GM18520 (cell line): ENCODE results near the gene TSPAN31.

Experiments
- ATAC-seq: cut with Tn5 transposase; IDR thresholded peaks from one replicate; pipeline ENCODE4 v1.9.1; 2021; ENCODE audit not compliant: unreplicated experiment

TSPAN31 gene

DNA sequence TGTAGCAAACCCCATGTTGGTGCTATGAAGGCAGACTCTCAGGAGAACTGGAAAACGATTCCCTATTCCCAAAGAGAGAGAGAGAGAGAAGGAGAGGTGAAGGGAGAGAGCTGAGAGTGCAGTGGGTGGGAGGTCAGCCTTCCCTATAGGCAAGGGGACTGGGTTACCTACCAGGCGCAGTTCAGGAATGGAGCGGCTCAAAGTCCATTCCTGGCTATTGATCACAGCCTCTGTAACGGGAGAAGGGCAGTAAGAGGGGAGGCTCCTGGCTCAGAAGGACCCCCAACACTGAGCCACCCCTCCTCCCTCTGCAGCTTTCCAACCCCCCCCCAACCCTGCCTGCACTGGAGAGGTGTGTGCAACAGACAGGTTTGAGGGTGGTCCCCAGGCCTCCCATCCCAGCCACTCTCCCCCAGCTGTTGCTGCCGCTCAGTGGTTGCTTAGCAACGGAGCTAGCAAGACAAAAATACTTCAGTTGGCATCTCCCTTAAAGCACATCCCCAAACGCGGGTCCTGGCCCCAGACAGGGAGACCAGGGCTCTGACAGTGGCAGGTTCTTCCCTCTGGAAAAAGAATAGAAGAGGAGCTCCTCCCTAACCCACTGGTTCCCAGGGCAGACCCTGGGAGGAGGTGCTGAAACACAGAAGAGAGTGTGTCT, 9.5 kb upstream of the TSPAN31 start:
- ATAC-seq = no peak

DNA sequence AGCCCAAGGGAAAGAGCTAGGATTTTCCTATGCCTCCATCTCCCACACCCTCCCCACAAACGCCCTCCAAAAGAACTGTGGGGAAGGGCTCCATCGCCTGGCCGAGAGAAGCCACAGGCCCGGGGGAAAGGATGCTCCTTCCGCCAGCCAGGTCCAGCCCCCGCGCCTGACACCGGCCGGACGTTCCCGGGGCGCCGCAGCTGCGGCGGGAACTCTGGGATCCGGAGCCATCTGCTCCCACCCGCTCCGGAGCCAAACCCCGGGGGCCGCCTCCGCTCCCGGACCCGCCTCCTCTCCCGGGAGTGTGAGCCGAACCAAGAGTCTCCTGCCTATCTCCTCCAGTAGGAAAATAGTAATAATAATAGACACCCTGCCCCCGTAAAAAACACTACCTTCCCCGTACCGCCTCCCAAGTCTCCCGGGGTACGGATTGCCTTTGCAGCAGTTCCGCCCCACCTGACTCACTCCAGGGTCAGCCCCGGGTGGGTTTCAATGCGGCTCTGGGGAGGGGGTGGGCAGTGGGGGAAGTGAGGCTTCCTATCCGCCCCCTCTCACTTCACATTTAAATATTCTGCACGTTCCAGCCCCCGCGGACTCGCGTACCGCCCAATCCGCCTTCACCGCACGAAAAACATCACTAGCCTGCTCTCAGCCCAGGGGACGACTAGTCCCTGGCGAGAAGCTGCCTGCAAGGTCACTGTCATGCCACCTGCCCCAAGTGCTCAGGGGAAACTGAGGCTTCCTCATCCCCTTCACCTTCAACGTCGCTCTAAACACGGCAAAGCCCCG, 8.7 kb upstream of the TSPAN31 start:
- ATAC-seq = no peak

DNA sequence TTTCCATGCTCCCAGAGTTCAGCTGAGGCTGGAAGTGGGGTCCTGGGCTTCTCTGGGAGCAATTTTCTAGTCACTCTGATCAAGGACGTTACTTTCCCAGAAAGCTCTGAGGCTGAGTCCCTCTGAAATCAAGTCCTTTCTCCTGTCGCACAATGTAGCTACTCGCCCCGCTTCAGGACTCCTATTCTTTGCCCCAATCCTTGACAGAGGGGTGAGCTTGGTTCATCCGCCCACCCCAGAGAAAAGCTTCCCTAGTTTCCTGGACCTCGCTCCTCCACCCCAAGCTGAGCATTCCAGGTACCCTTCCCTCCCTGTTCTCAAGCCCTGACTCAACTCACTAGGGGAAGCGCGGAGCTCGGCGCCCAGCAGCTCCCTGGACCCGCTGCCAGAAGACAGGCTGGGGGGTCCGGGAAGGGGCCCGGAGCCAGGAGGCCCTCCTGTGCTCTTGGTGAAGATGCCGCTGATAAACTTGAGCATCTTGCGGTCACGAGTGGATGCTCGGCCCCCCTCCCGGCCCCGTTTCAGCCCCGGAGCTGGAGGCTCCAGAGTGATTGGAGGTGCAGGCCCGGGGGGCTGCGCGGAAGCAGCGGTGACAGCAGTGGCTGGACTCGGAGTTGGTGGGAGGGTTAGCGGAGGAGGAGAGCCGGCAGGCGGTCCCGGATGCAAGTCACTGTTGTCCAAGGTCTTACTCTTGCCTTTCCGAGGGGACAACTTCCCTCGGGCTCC, 7.9 kb upstream of the TSPAN31 start:
- ATAC-seq = no peak

DNA sequence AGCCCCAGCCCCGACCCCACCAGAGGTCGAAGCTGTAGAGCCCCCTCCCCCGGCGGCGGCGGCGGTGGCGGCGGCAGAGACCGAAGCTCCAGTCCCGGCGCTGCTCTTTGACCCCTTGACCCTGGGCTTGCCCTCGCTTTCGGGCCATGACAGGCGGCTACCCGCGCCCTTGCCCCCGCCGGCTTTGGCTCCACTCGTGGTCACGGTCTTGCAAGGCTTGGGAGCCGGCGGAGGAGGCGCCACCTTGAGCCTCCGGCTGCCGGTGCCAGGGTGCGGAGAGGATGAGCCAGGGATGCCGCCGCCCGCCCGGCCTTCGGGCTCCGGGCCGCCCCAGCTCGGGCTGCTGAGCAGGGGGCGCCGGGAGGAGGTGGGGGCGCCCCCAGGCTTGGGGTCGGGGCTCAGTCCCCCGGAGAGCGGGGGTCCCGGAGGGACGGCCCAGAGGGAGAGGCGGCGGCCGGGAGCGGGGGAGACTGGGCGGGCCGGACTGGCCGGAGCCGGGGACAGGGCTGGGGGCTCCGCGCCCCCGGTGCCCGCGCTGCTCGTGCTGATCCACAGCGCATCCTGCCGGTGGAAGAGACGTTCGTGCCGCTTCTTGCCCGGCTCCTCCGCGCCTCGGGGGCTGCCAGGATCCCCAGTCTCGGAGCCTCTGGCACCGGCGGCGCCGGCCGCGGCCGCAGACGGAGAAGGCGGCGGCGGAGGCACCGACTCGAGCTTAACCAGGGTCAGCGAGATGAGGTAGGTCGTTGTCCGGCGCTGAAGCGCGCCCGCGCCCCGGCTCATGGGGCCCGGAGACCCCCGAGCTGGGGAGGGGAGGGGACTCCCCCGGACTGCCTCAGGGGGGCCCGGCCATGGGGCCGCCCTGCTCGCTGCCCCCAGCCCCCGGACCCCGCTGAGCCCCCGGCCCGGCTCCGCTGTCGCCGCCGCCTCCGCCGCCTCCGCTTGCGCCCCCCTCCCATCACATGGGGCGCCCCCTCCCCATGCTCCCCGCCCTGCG, 7.1 kb upstream of the TSPAN31 start:
- no peak for ATAC-seq

DNA sequence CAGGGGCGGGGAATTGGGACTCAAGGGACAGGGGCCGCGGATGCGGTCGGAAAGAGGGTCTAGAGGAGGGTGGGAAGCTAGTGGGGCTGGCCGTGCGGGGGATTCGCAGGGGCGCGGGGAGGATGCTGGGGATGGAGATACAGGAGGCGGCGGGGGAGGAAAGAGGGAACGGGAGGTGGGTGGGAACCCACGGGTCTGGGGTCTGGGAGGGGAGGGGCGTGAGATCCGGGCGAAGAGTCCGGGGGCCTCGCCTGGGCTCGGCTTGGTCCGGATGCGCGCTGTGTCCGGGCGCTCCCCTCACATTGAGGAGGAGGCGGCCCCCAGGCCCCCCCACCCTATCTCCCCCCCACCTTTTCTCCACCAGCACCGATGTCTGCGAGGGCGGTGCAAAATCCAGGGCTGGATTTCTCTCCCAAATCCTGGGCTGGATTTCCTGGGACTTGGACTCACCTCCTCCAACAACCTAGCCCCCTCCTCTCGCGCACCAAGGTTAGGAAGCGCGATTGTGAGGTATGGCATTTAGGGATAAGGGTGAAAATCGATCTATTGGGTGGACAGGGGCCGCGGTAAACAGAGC, 6.1 kb upstream of the TSPAN31 start, which contains the start of gene AGAP2:
AGAP2 (minus strand) TSS at position 82 of the 577 bp plus-strand sequence. CDS start 496 bp downstream, outside the sequence.
- no peak for ATAC-seq

DNA sequence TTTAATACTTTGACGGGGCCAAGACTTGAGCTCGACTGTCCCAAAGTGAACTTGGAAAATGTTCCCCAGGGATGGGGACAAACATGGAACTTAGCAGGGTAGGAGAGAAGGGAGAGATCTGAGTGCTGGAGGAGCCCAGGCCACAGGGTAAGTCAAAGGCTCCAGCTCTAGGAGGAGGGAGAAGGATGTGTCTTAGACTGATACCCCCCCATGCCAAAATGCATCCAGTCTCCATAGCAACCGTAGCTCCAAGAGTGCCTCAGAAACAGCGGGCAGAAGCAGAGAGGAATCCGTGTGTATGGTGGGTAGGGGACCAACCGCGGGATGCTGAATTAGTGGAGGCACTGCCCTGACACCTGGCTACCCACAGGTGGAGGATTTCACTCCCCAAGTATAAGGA, 5.5 kb upstream of the TSPAN31 start:
- no peak for ATAC-seq

DNA sequence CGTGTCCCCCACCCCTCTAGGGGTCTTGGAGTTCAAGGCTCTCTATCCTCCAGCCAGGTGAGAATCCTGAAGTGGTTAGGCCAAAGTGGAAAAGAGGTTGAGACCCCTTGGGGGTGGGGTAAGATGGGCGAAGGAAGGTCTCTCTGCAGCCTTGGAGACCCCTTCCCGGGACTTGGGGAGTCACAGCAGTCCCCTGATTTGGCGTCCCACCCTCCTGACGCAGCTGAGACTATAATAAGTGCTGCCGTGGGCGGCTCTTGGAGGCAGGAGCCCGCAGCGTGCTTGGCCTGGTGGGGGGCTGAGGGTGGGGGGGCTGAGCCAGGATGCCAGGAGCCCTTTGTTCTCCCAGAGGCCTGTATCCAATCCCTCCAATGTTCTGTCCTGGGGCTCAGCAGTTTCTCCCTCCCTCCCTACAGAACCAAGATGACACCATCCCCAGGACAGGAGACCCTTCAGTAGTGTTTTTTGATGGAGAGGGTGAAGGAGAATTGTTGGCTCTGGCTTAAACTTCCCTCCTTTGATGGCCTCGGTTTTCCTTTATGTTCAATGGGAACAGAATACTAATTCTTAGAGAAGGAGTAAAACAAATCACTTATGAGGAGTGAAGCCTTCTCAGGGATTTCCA, 4.8 kb upstream of the TSPAN31 start:
- ATAC-seq = no peak

DNA sequence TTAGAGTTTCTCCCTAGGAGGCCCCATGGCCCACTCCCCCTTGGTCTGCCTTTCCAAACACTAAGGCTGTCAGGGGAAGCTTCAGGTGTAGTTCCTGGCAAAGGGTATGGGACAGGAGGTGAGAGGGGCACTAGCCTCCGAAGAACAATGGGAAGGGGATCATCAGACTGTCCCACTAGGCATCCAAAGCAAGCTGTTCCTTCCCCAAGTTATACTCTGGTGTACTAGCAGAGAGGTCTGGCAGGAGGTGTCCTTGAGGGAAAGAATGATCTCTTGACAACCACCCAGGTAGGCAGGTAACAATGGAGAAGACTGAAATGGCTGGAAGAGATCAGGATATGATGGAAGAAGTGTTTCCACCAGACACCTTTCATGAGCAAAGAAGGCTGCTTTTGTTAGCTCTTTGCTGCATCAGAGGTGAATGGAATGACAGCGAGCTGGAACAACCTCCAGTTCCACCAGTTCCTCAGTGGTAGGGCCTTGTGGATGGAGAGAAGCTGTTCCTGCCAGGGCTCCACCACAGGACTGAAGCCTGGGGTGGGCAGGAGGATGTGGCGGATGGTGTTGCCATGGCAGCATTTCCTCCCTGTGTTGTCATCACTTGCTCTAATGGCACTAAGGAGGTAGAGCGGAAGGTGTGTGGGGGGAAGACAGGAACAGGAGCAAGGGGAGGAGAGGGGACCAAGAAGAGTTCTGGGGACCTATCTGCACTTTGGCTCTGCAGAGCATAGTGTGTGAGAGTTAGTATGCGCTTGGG, 4.0 kb upstream of the TSPAN31 start:
- ATAC-seq = peak; percentile 40

DNA sequence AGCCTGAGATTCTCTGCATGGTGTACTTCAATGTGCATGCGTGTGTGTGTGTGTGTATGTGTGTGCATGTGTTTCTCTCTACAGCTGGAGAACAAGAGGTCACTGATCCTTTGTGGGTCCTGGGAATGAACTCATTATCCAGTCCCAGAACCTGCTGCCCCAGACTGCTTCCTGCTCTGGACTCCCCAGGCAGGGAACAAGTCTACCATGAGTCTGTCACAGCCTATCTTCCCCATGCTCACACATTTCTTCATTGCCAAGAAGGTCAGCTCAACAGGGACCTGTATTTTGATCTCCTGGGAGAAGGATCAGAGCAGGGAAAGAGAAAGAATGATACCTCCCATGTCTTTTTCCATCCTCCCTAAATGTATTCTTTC, 3.4 kb upstream of the TSPAN31 start:
- ATAC-seq = no peak

DNA sequence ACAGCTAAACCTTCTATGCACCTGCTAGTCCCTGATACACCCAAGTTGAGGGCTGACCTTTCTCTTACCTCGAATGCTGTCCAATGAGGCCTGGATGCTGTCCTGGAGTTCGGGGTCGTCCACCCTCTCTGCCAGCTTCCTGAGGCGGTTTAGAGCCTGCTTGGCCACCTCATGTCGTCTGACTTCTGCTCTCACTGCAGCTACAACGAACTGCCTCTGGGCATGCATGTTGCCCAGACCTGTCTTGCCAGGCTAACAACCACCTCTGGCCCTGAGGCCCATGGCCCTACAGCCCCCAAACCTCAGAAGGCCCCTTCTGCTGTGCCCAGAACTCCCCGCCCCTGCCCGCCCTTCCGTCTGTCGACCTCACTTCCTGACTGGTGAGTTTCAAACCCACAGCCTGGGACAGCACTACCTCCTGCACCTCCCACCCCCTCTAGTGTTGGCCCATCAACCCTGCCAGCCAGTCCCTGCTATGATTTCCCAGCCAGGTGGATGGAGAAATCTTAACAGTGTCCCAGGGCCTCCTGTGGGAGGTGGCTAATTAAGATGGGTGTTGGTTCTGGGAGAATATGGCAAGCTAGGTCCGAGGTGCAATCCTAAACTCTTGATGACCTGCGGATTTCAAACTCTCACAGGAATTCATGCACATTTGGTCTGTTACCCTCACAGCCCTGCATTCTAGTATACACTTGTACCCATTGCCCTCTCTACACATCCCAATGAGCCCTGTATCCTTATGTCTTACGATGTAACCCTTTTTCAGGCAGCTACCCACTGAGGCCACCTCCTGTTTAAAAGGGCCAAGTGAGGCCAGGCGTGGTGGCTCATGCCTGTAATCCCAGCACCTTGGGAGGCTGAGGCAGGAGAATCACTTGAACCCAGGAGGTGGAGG, 2.7 kb upstream of the TSPAN31 start:
- ATAC-seq = peak; percentile 37

DNA sequence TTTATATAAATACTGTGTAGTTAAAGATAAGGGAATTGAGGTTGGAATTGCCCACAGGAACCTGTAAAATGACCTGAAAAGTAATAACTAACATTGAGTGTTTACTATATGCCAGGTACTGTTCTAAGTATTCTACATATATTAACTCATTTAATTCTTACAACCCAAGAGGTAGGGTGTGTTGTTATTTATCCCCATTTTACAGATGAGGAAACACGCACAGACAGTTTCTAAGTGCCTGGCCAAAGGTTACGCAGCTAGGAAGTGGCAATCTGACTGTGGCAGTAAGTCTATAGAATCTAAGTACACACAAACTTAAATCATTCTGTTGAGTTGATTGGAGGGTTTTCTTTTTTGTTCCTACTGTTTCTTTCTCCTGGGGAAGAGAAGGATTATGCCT, 1.1 kb upstream of the TSPAN31 start:
- no peak for ATAC-seq

DNA sequence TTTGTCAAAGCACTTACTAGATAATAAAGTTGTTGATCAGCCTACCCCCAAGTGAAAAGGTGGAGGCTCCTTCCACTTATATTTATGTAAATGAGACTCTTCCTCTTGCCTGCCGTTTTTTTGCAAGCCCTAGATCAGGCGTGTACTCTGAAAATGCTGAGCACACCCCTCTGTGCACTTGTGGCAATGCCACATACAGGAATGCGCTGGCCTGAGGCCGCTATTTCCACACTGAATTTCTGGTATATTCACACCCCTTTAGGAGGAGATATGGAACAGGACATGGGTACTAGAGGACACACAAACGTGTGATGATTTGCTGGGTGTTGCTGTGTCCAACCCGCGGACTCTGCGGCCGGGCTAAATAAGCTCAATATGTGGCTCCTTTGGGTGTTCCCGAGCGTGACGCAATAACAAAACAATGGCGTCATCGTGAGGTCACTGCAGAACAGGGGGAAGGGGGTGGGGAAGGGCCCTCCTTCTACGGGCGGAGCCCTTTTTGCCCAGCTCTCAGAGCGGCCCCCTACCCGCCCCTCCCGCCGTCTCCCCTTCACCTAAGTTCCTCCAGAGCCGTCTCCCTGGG, 554 bp upstream of the TSPAN31 start:
- peak; percentile 19 for ATAC-seq

DNA sequence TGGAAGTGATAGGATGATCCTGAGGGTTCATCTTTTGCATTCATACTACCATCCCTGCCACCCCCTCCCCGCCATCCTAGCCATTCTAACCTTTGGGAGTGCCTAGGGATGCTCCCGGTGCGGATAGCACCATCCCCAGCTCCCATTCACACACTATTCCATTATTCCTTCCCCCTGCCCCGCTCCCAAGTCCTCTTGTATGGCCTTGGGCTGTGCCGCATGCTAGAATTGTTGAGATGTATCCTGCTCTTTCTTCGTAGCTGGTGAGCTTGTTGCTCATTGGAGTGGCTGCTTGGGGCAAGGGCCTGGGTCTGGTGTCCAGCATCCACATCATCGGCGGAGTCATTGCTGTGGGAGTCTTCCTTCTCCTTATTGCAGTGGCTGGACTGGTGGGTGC, 644 bp downstream of the TSPAN31 start:
- ATAC-seq = no peak

DNA sequence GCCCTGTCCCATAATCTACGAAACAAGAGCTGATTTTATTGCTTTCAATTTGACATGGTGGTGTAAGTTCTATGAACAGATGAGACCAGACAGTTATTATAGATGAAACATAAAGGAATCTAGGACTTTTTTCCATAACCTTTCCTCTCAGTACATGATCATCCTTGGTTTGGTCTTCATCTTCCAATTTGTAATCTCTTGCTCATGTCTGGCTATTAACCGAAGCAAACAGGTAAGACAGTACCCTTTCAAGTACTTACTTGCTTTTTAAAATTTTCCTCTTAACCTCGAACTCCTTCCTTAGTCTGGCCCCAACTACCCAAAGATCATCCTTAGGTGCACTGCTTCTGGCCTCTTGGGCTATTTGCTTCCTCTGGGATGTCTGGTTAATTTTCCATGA, 1.2 kb downstream of the TSPAN31 start:
- ATAC-seq = no peak

DNA sequence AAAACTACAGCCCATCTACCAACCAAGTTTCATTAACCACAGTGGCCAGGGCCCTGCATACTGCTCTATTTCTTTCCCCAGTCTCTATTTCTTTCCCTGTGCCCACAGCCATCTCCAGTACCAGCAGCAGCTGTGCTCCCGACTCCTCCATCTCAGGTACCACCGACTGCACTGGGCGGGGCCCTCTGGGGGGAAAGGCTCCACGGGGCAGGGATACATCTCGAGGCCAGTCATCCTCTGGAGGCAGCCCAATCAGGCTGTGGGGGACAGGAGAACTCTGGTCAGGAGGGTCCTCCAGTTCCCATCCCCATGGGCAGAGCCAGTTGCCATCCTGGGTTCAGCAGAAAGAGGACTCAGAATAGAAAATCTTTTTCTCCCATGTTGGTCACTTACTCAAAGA, 4.2 kb downstream of the TSPAN31 start:
- ATAC-seq = no peak

DNA sequence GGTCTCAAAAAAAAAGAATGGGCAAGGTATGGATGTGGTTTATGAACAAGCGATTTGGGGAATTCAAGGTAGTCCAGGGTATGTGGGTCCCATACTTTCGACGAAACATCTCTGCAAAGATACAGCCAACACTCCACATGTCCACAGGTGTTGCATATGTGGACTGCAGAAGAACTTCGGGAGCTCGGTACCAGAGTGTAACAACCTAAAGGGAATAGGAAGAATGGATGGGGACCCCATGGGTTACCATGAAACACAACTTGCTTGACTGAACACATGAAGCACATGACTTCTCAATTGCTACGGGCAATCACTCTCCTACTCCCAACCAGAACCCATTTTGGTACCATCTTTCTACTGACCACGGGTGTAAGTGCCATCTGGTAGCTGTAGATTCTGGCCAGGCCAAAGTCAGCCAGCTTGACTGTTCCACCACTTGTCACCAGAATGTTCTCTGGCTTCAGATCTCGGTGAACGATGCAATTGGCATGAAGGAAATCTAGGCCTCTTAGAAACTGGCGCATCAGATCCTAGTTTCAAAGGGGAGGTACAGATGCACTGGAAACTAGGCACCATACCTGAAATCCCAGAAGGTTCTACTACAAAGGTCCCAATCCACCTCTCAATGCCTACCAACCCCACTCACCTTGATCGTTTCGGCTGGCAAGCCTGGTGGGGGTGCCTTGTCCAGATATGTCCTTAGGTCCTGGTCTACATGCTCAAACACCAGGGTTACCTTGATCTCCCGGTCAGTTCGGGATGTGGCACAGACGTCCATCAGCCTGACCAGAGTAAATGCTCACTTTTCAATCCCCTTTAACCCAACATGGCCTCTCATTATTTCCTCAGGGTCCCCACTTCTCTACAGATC, 6.0 kb downstream of the TSPAN31 start:
- ATAC-seq = no peak

DNA sequence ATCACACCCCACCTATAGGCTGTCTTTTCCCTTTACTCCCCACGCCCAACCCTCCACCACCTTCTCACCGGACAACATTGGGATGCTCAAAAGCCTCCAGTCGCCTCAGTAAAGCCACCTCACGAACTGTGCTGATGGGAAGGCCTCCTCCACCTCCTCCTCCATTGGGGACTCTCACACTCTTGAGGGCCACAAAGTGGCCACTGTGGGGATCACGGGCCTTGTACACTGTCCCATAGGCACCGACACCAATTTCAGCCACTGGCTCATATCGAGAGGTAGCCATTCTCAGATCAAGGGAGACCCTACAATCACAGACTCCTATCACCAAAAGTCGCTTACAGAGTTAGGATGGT, 6.6 kb downstream of the TSPAN31 start:
- no peak for ATAC-seq
